Measurements from ENCODE around the gene C19orf12.

GRCh38 chr19:29672319-29672932, 42.6 kb downstream of the C19orf12 start:
- TF ChIP-seq CTCF (IDR thresholded peaks at IDR 0.05; ENCODE audit: poor library complexity, severe bottlenecking) (no peak), POLR2AphosphoS5 (IDR thresholded peaks at IDR 0.05) (no peak), EZH2 (IDR thresholded peaks at IDR 0.05; ENCODE audit: borderline replicate concordance, insufficient read depth, low read length, poor library complexity, severe bottlenecking) (no peak), REST (IDR thresholded peaks at IDR 0.05; ENCODE audit: borderline replicate concordance) (no peak)

All from neural cell (in vitro differentiated cells).